Thyroid gland (tissue), 4 donors: Measurements from ENCODE around the gene ARMH1.

ENCODE experiments used
- POLR2A ChIP-seq, 2 donors: fragments of 450-650 bp; IDR thresholded peaks; one replicate each; pipeline ENCODE4 v1.6.1; 2017; ENCODE audit warnings: antibody characterized with exemption in 2 of 2, mild to moderate bottlenecking in 2 of 2, moderate library complexity in 1 of 2
- TF ChIP-seq, protein P1 (sequence below), 6 experiments: fragments of 200-600 bp in 3 of 6; fragments of 450-650 bp in 3 of 6; sonication (generic) in 3 of 6; IDR thresholded peaks; one replicate each; pipeline ENCODE4 v1.5.1; 2016 to 2019; ENCODE audit warnings: antibody characterized with exemption in 6 of 6, mild to moderate bottlenecking in 2 of 6, inconsistent platforms in 1 of 6, moderate library complexity in 1 of 6

DNA sequence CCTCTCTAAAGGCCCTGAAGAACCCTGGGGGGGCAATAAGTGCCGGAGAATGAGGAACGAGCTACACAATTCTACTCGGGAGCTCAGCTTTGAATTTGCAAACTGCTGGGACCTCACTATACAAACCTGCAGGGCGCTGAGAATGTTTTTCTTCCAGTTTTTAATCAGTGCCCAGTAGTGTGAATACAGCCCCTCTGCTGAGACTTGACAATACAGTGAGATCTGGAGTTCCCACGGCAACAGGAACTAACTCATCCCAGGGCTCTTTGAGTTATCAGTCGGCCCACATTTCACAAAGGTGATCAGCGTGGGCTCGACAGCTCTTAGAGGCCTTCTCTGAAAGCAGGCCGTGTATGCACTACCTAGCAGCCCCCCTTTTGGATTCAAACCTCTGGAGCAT is 41.9 kb upstream of the ARMH1 start:
- no peak for TF ChIP-seq POLR2A (IDR thresholded peaks at IDR 0.05)
- TF ChIP-seq, protein P1, sequence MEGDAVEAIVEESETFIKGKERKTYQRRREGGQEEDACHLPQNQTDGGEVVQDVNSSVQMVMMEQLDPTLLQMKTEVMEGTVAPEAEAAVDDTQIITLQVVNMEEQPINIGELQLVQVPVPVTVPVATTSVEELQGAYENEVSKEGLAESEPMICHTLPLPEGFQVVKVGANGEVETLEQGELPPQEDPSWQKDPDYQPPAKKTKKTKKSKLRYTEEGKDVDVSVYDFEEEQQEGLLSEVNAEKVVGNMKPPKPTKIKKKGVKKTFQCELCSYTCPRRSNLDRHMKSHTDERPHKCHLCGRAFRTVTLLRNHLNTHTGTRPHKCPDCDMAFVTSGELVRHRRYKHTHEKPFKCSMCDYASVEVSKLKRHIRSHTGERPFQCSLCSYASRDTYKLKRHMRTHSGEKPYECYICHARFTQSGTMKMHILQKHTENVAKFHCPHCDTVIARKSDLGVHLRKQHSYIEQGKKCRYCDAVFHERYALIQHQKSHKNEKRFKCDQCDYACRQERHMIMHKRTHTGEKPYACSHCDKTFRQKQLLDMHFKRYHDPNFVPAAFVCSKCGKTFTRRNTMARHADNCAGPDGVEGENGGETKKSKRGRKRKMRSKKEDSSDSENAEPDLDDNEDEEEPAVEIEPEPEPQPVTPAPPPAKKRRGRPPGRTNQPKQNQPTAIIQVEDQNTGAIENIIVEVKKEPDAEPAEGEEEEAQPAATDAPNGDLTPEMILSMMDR (IDR thresholded peaks at IDR 0.05): no peak
